K562 (cell line): Measurements from ENCODE around the gene ZNF468. TPM values are rescaled to one million over a fixed set of nuclear protein-coding genes. Genes with fewer than 3 reads are reported as not detected.
A peak's percentile ranks its signal among the peaks of the same experiment; 100 is the strongest.

ENCODE experiments used
- BRCA1 ChIP-seq, 2 experiments: fragments of 450-650 bp in 1 of 2; sonication (generic) in 1 of 2; formaldehyde crosslinking in 1 of 2; IDR thresholded peaks; 2 replicates each; pipeline versions ENCODE4 v1.5.0 to v1.6.1; 2017 to 2020; ENCODE audit warnings: mild to moderate bottlenecking in 1 of 2, missing genetic modification reagents in 1 of 2
- COPS2 ChIP-seq: fragments of 450-650 bp; conservative IDR thresholded peaks from 2 replicates; pipeline ENCODE4 v1.6.1; 2016; ENCODE audit warnings: mild to moderate bottlenecking, moderate library complexity
- CSDE1 ChIP-seq, 2 experiments: fragments of 450-650 bp; IDR thresholded peaks; 2 replicates each; pipeline ENCODE4 v1.6.1; 2016; ENCODE audit warnings: mild to moderate bottlenecking in 1 of 2
- ELF2 ChIP-seq: fragments of 250-450 bp; sonication (Bioruptor Pico); IDR thresholded peaks from 2 replicates; pipeline ENCODE4 v1.5.0; 2021; ENCODE audit warnings: mild to moderate bottlenecking
- ETS2 ChIP-seq: IDR thresholded peaks from 2 replicates; pipeline ENCODE4 v1.6.1; 2016; ENCODE audit warnings: borderline replicate concordance, missing genetic modification characterization, mild to moderate bottlenecking, moderate library complexity, missing compliant biosample characterization; ENCODE audit not compliant: poor library complexity, severe bottlenecking
- GABPA ChIP-seq: fragments of 200-800 bp; sonication (Bioruptor generic); conservative IDR thresholded peaks from 2 replicates; pipeline ENCODE4 v1.6.1; 2016; ENCODE audit warnings: low read depth, missing genetic modification characterization, missing compliant biosample characterization
- HDGF ChIP-seq: fragments of 450-650 bp; IDR thresholded peaks from 2 replicates; pipeline ENCODE4 v1.6.1; 2016
- HIVEP1 ChIP-seq: fragments of 250-450 bp; sonication (Bioruptor Pico); IDR thresholded peaks from 2 replicates; pipeline ENCODE4 v1.4.0; 2020; ENCODE audit warnings: mild to moderate bottlenecking
- HMG20B ChIP-seq: fragments of 250-450 bp; sonication (Bioruptor Pico); IDR thresholded peaks from 2 replicates; pipeline ENCODE4 v1.5.0; 2021; ENCODE audit warnings: mild to moderate bottlenecking
- MAX ChIP-seq: sonication (generic); formaldehyde crosslinking; IDR thresholded peaks from 2 replicates; pipeline ENCODE4 v1.9.0; 2022; ENCODE audit warnings: mild to moderate bottlenecking, missing genetic modification reagents
- MBD2 ChIP-seq: sonication (generic); IDR thresholded peaks from 2 replicates; pipeline ENCODE4 v1.6.1; 2016; ENCODE audit warnings: low read depth, borderline replicate concordance
- NR0B1 ChIP-seq: fragments of 450-650 bp; IDR thresholded peaks from one replicate; pipeline ENCODE4 v1.6.1; 2018; ENCODE audit warnings: mild to moderate bottlenecking, moderate library complexity; ENCODE audit not compliant: partially characterized antibody
- PHF21A ChIP-seq: fragments of 450-650 bp; IDR thresholded peaks from 2 replicates; pipeline ENCODE4 v1.6.1; 2017; ENCODE audit warnings: low read depth, borderline replicate concordance
- SP1 ChIP-seq: sonication (generic); formaldehyde crosslinking; IDR thresholded peaks from 2 replicates; pipeline ENCODE4 v1.8.1; 2022; ENCODE audit warnings: mild to moderate bottlenecking, missing genetic modification reagents
- TAF1 ChIP-seq: IDR thresholded peaks from 2 replicates; pipeline ENCODE4 v1.6.1; 2011; ENCODE audit warnings: mild to moderate bottlenecking, low read length, moderate library complexity; ENCODE audit not compliant: insufficient read depth, control insufficient read depth, severe bottlenecking; ENCODE audit errors: extremely low read depth
- TAF15 ChIP-seq: fragments of 200-400 bp; formaldehyde crosslinking; IDR thresholded peaks from 2 replicates; pipeline ENCODE4 v1.6.1; 2017; ENCODE audit warnings: mild to moderate bottlenecking, low read depth, low read length, moderate library complexity
- ZEB2 ChIP-seq: fragments of 450-650 bp; IDR thresholded peaks from 2 replicates; pipeline ENCODE4 v1.6.1; 2016
- ZMIZ1 ChIP-seq, 2 experiments: fragments of 150-350 bp in 1 of 2; IDR thresholded peaks; 2 replicates each; pipeline ENCODE4 v1.6.1; 2012 to 2016; ENCODE audit warnings: low read depth in 2 of 2, low read length in 2 of 2, mild to moderate bottlenecking in 1 of 2, moderate library complexity in 1 of 2
- ZNF274 ChIP-seq: IDR thresholded peaks from 2 replicates; pipeline ENCODE4 v1.6.1; 2011; ENCODE audit warnings: low read depth, mild to moderate bottlenecking, low read length, moderate library complexity, borderline replicate concordance
- ZNF398 ChIP-seq: fragments of 250-450 bp; sonication (Bioruptor Pico); IDR thresholded peaks from 2 replicates; pipeline ENCODE4 v1.8.0; 2021; ENCODE audit warnings: moderate library complexity, mild to moderate bottlenecking, inconsistent platforms
- ZNF408 ChIP-seq: fragments of 250-450 bp; sonication (Bioruptor Pico); IDR thresholded peaks from 2 replicates; pipeline ENCODE4 v1.4.0; 2020; ENCODE audit warnings: low read depth, mild to moderate bottlenecking, moderate library complexity
- polyA plus RNA-seq, 8 experiments: library from polyadenylated mRNA; depleted of rRNA in 4 of 8; stranded (reverse) in 5 of 8; unstranded in 3 of 8; fragments of >200 nt; fragmentation: Nextera tagmentation in 2 of 8; fragmentation: Illumina TruSeq in 1 of 8; extraction: Ambion mirVana in 2 of 8; extraction: Trizol in 1 of 8; gene quantifications; 2 replicates each; pipeline versions ENCODE4 v1.2.1 to v1.2.3, GENCODE V29; 2011 to 2014; ENCODE audit warnings: inconsistent platforms in 1 of 8, missing spikeins in 1 of 8
- total RNA-seq, 7 experiments: library from RNA; depleted of rRNA in 6 of 7; stranded (reverse); fragments of >200 nt in 6 of 7; fragmentation: Illumina TruSeq in 2 of 7; extraction: Trizol in 2 of 7; gene quantifications; 2 replicates each; pipeline versions ENCODE4 v1.2.1 to v1.2.3, GENCODE V29; 2011 to 2021; ENCODE audit warnings: low replicate concordance in 1 of 7

ZNF468 gene
- total and polyA plus RNA-seq, 9 of the 15 experiments (the other 6 are each of a cell fraction or from before 2014, with no cell fraction given): 15.9 to 36.2 (median 23.2) TPM

- TF ChIP-seq ZMIZ1 (IDR thresholded peaks at IDR 0.05; ENCODE audit: low read depth in 2 of 2, low read length in 2 of 2): no peak
- no peak for TF ChIP-seq MAX (CRISPR knock-in tag)
- TF ChIP-seq ZNF408: no peak
- TF ChIP-seq SP1 (CRISPR knock-in tag): peak; percentile 82
- TF ChIP-seq ZEB2: no peak
- no peak for TF ChIP-seq TAF15
- peak; percentile 93 for TF ChIP-seq GABPA (tag)
- no peak for TF ChIP-seq HDGF
- TF ChIP-seq HIVEP1: no peak
- TF ChIP-seq ELF2 (CRISPR knock-in tag): peak; percentile 65; the same call in 1 of the 2 replicates
- TF ChIP-seq TAF1: peak; percentile 83
- TF ChIP-seq NR0B1: no peak
- TF ChIP-seq MBD2: peak; percentile 69; the same call in 1 of the 2 replicates
- no peak for TF ChIP-seq HMG20B (CRISPR knock-in tag)
- TF ChIP-seq ZNF398 (CRISPR knock-in tag): no peak
- TF ChIP-seq ETS2 (tag): no peak
- TF ChIP-seq ZNF274: no peak
- no peak for TF ChIP-seq CSDE1 (IDR thresholded peaks at IDR 0.05)
- no peak for TF ChIP-seq PHF21A
- TF ChIP-seq COPS2: no peak
- TF ChIP-seq BRCA1 (IDR thresholded peaks at IDR 0.05): no peak
- TF ChIP-seq BRCA1 (CRISPR knock-in tag; IDR thresholded peaks at IDR 0.05): no peak
Measured at GRCh38 chr19:52897138-52897935, 39.9 kb upstream of the ZNF468 start, which contains the start of gene ZNF320 (continued).
